CD4-positive, alpha-beta T cell treated with Interferon gamma for 1 hour (primary cell): Measurements from ENCODE around the gene TMEM51.
"Not testable (repeated sequence)": the region's sequence is repeated elsewhere in the genome, so short reads cannot be mapped to it uniquely, and the experiment has no call there.

Experiments
- DNase-seq: peaks from one replicate; pipeline ENCODE4 v3.0.0-alpha.2; 2020

The TMEM51 gene

GRCh38 chr1:15155888-15156741 lies 2.6 kb downstream of the TMEM51 start:
- no peak for DNase-seq

DNA sequence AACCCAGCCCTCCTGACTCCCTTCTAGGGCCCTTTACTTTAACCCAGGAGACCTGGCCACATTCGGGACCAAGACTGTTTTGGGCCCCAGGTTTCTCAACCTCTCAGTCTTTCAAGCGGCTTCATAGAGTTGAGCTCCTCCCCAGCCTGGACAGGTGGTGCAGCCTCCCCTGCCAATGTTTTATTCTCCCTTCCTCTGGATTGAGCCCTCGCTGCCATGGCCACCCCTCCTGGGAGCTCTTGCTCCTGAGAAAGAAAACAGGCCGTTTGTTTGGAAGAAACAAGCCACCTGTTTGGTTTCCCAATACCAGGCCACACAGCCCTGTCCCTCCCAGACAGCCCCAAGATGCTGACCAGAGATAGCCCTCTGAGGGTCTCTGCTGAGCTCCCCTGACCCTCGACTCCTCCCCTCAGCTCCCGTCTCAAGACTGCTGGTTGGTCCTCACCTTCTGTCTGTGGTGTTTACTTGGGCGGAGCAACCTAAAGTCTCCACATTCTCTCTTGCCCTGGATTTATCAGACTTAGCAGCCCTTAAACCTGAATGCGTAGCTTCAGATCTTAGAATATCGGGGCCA lies 3.3 kb downstream of the TMEM51 start:
- DNase-seq: no peak

DNA sequence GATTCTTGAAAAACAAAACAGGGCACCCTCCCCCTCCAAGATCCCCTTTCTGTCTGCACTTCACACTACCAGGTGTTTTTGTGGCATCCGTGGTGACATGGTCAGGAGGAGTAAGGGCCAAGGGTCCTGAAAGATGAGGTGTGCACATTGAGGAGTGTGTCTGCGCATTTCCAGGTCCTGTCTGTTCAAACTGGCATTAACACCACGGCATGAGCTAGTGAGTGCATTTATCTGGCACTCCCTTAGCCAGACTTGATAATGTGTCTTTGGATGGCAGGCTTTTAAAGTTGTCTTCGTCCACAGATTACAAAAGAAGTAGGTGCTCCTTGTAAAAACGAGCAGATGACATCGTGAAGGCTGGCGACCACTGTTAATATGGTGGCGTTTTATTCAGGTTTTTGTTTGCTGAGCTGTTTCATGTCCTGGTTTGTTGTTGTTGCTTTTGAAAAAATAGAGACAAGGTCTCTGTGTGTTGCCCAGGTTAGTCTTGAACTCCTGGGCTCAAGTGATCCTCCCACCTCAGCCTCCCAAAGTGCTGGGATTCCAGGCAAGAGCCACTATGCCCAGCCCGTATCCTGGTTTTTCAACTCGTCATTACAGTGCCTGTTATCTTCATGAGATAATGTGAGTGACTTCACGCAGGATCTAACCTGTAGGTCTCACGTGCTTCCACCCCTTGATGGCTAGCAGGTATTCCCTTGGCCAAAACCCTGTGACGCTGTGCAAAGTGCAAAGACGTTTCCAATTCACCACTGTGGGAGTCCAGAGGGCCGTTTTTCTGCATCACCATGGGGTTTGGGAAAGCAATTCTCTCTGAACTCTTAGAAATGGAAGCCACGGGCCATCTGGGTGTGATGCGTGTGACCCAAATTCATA lies 4.2 kb downstream of the TMEM51 start:
- no peak for DNase-seq

GRCh38 chr1:15158506-15159165 lies 5.1 kb downstream of the TMEM51 start:
- no peak for DNase-seq

DNA sequence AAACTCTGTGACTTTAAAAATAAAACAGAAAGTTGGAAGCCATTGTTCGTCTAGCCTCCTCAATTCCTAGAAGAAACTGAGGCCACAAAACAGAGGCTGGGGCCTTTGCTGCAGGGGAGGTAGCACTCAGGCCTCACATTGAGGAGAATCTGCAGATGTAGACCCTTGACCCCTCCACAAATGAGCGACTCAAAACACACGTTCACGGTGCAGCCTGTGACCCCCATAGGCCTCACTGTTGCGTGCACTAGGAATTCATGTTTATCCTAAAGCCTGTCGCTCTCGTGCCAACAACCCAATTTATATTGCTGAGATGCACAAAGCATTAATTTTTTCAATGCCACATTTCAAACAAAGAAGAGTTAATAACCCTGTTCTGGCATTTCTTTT lies 5.6 kb downstream of the TMEM51 start:
- no peak for DNase-seq

DNA sequence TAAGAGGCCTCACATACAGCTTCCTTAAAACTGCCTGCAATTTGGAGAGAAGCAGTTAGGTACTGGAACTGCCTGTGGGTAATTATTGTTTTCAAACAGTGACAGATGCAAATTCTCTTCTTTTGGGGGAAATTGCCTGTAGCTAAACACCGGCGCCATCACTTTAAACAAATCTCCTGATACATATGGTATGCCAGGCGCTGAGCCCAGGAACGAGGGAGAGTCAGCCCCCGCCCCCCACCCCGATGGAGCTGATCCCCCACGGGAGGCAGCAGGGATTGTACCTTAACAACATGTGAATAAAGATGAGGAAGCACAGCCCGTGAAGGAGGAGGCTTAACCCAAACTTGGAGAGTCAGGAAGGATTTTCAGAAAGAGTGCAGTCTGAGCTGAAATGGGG lies 7.1 kb downstream of the TMEM51 start:
- no peak for DNase-seq

DNA sequence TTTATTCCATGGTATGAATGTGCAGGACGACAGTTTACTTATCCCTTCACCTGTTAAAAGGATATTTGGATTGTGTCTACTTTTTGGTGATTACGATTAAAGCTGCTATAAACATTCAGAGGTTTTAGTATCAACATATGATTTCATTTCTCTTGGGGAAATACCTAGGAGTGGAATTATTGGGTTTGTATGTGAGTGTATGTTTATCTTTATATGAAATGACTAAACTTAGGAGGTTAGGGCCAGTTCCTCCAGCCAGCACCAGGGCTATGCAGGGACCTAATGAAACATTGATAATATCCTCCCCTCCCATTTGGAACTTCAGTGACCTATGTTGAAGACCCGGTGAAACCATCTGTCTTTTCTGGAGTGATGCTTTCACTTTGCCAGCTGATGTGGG lies 13.8 kb downstream of the TMEM51 start:
- no peak for DNase-seq

- no peak for DNase-seq
Measured at GRCh38 chr1:15168479-15168878, 14.9 kb downstream of the TMEM51 start.

- no peak for DNase-seq
Measured at GRCh38 chr1:15170071-15170470, 16.5 kb downstream of the TMEM51 start.

DNA sequence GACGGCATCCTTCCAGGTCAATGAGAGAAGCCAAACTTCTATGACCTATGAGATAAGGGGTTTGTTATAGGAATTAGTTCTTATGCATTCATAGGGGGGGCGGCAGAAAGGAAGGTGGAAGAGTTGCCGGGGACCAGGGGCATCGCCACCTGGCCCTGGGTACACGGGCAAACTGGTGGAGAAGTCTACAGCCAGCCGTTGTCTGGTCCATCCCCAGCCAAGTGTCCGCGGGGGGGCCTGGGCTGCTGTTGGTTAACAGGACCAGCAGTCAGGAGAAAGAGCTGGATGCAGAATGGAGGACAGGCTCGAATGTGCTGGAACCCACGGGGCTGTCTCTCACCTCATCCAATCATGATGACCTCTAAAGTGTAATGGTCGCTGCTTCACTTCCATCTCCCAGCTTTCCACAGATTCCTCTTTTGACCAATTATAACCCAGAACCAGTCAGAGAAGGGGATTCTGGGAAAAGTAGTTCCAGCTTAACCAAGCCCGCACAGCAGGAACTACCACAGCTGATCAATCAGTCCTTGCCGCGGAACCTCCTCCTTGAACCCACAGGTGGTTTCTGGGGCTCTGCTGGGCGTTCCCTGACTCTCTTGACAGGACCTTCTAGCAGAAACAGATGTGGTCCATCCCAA lies 17.8 kb downstream of the TMEM51 start:
- no peak for DNase-seq

- no peak for DNase-seq
Measured at GRCh38 chr1:15172405-15173259, 19.1 kb downstream of the TMEM51 start.

- DNase-seq: no peak
Measured at GRCh38 chr1:15173863-15174614, 20.5 kb downstream of the TMEM51 start.

GRCh38 chr1:15174615-15174983 lies 21.1 kb downstream of the TMEM51 start:
- no peak for DNase-seq

GRCh38 chr1:15175324-15176094 lies 22.0 kb downstream of the TMEM51 start:
- not testable (repeated sequence) for DNase-seq

DNA sequence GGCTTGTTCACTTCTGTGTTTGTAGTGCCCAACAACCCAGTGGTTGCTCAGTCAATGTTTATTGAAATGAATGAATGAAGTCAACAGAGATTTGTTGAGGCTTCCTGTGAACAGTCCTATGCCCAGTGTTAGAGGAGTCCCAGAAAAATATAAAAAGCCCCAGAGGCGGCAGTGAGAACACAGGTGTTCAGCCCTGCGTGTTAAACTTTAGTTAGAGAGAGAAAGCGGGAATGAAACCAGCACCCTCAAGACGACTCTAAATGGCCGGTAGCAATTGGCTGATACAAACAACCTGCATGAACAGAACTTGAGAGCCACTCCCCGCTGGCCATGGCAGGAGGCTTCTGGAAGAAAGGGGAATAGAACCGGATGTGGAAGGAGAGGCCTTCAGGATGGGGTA lies 22.6 kb downstream of the TMEM51 start:
- DNase-seq: no peak

DNA sequence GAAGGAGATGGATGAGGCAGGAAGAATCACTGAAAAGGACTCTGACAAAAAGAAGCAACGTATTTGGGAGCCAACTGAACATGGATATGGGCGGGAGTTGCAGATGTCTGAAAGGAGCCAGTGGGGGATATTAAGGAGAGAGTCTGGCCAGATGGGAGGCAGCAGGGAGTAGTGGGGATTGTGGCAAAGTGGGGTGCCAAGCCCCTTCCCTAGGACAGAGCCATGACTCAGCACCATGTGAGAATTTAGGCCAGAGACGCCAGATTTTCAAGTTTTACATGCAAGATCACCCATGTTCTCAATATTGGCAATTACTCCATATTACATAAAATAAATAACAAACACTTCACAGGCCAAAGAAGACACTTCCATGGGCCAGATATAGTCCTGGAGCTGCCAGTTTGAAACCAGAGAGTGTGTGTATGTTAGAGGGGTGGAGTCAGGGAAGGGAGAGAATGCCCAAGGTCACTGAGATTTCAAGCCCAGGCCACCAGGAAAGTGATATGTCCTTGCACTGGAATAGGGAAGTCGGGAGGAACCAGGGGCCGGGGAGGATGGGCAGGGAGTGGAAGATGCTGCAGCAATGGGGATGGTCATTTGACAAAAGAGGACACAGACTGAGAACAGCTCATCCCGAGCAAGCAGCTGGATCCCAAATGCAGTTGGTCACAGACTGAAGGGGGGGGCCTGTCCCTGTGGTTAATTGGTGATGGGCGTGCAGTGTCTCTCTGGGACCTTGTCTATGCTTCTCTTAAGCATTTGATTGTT lies 23.5 kb downstream of the TMEM51 start:
- no peak for DNase-seq

DNA sequence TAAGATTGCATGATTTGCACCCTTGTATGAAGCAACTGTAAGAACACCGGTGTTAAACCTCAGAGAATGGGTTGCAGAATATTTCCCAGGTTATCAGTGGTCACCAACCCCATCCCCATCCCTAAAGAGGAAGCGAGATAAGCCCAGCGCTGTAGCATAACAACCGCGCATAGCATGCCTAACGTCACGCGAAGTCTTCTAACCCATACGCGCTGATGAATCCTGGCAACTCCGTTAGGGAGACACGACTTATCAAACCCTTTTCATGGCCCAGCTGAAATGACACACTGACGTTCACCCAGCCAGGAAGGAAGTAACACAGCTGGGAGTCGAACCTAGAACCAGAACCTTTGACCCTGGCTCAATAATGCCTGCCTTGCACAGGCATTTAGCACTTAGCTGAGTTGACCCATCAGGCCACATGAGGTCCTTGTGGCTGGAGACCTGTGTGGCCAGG lies 24.2 kb downstream of the TMEM51 start:
- no peak for DNase-seq

GRCh38 chr1:15178571-15179484 lies 25.3 kb downstream of the TMEM51 start:
- DNase-seq: no peak
